ENCODE data around the gene LANCL1.
A peak's percentile ranks its signal among the peaks of the same experiment; 100 is the strongest.
"Not testable (repeated sequence)": the region's sequence is repeated elsewhere in the genome, so short reads cannot be mapped to it uniquely, and the experiment has no call there.

The LANCL1 gene

DNA sequence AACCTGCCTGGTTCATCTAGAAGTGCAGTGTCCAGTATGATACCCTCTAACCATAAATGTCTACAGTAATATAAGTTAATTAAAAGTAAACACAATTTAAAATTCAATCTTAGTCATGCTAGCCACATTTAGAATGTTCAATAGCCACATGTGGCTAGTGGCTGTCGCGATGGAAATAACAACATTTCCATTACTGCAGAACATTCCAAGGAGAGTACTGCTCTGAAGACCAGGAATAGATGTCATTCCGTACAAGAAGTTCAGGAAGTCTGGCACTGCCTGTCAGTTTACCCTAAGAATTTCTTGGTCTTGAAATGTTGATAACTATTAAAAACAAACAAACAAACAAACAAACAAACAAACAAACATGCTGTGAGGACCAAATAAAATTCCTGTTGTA lies 17.2 kb downstream of the LANCL1 start:
- no peak for DNase-seq

DNA sequence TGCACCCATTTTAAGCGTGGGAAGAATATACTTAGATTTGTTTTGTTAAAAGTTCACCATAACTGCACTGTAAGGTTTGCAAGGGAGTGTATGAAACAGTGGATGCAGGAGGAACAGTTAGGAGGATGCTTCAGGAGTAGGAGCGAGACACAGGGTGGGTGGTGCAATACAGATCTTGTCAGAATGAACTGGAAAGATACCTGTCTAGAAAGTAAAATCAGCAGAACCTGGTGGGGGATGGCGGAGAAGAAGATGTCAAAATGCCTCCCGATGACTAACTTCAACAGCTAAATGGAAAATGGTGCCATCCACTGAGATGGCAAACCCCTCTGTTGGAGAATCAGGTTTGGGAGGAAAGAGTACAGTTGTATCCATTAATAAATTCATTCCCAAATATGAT lies 18.2 kb downstream of the LANCL1 start:
- no peak for DNase-seq

DNA sequence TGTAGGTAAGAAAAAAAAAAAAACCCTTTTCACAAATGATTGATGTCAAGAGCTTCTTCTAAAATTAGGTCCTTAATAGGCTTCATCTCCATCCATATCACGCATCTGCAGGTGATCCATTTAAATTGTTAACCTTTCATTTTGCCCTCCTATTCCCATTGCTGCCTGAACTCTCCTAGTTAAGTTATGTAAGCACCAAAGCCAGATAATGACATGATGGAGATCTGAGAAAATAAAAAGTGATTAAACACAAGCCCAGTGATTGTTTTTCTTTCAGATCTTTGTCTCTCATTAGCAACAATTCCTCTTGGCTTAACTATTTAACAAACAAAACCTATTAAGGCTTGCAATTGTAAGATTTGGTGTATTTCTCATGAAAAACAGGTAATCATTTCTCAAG lies 20.0 kb downstream of the LANCL1 start:
- DNase-seq = no peak

DNA sequence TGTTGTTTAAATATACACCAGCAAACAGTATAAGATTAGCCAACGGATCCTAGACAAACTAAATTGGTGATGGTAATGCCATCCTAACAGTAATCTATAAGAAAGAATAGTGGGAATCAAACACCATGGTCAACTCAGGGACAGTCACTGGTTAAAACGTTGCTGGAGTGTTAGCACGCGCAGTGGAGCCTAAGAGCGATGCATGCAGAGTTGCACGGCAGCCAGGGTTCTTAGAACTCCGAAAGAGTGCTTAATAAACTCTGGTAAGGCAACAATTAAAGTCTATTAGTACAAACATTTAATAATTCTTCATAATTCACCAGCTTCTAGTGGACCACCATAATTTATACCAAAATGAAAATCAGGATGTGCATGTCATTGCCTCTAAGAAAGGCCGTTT lies 22.2 kb downstream of the LANCL1 start:
- no peak for DNase-seq

DNA sequence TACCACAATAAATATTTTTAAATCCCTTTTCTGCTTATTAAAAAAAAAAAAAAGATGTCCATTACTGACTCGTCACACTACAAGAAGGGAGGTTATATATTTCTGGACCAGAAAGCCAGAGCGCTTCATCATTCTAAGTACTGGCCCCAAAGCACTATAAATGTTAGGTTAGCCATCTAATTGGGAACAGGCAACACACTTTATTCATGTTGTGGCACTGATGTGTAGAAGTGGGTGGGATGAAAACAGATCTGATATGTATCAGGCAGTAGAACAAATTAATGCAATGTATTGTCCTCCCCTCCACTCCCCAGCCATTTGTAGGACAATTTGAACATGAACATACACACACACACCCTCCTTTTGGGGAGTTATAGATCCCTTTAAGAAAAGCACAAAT lies 24.4 kb downstream of the LANCL1 start:
- no peak for DNase-seq

DNA sequence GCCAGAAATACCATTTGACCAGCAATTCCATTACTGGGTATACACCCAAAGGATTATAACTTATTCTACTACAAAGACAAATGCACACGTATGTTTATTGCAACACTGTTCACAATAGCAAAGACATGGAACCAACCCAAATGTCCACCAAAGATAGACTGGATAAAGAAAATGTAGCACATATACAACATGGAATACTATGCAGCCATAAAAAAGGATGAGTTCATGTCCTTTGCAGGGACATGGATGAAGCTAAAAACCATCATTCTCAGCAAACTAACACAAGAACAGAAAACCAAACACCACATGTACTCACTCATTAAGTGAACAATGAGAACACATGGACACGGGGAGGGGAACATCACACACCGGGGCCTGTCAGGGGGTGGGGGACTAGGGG lies 25.6 kb downstream of the LANCL1 start:
- DNase-seq = not testable (repeated sequence)

DNA sequence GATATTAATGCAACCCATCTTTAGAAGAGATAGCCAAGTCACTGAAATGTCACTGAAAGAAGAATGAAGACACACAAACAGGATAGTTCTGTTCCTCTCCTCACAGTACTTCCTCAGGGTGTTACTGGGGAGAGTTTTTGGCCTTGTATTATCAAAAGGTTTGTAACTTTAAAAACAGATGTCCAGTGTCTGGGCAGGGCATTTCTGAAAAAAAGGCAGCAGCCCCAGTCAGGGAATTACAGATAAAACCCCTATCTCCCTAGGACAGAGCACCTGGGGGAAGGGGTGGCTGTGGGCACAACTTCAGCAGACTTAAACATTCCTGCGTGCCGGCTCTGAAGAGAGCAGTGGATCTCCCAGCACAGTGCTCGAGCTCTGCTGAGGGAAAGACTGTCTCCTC lies 30.8 kb downstream of the LANCL1 start:
- no peak for DNase-seq

DNA sequence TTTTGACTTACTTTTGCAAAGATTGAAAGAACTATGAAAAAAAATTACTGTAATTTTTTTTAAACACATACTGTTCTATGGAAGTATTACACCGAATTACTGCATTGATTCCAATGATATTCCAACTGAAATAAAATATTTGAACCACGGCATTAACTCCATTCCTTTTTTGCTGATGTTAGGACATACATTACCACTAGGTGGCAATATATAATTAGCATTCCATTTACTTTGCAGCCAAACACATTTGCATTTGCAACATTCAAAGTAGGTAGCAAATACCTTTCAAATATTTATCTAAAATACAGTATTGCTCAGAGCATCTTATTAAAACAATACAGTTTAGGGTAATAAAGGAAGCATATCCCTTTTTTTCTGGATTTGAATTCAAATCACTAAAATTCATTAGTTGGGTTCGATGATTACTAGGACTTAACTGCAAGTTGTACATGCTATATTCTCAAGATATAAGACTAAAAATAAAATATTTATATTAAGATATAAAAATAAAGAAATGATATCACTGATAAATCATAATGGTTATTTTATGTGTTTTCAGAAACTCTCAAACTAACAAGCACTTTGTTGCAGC lies 31.3 kb downstream of the LANCL1 start:
- DNase-seq = peak in 1 of 14 donors; percentile 7

DNA sequence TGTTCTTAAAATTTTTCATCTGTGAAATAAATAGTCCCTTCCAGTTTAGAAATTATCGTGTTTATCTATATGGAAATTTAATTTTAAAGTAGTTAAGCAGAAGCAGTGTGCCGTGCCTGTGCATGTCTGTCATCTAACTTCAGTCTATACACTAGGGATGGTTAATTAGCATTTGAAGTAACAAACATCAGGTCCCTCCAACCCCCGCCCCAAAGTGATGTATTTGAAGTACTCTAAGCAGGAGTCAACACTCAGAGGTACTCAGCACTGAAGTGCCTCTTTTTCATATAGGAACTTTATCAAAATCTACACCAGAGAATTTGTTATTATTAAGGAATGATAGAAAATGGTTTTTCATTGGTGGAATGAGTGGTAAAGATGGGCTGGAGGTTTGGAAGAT lies 33.0 kb downstream of the LANCL1 start:
- no peak for DNase-seq

DNA sequence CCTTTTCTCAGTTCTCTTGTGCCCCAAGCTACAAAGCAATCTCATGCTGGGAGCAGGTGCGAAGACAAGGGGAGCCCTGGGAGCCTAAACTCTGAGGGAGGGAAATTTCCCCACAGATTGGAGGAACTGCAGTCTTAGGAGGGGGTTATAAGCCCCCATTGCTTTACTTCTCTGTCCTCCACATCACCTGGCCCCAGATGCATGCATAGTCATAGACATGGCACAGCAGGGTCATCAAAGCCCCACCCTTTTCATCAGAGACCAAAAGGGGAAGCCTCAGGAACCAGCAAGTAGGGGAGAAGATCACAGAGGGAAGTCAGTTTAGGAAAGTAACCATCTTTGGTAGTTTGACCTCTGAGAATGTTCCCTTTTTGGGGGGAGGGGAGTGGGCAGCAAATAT lies 33.7 kb downstream of the LANCL1 start:
- no peak for DNase-seq

DNA sequence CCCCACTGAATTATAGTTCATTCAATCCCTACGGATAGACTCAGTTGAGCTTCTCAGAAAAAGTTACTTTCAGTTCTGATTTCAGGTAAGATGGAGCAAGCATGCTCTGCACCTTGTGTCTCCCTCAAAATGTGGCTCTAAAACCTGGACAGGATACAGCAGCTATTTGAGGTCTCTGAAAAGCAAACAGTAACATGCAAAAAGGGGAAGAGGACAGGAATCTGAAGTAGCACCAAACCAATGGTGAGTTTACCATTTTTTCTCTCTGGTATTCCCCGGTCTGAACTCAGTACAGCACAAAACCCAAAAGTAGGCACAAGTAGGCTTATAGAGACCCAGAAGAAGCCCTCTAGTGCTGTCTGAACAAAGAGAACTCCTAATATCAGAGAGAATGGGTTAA lies 34.1 kb downstream of the LANCL1 start:
- no peak for DNase-seq

DNA sequence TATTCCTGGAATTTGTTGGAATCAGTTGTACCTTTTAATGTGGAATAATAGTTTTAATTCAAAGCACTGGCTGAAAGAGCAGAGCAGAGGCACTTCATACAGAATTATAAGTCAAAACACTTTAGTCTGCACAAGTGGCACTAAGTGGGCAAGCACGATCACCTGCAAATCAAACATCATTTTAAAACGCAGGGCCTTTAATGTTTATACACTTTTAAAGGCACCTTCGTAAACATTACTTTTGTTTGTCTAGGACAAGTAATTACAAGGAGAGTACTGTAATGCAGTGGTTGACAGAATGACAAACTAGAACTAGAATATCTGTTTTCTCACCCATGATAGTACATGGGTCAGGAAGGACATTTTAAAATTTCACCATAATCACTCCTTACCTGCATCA lies 36.4 kb downstream of the LANCL1 start:
- DNase-seq = no peak

DNA sequence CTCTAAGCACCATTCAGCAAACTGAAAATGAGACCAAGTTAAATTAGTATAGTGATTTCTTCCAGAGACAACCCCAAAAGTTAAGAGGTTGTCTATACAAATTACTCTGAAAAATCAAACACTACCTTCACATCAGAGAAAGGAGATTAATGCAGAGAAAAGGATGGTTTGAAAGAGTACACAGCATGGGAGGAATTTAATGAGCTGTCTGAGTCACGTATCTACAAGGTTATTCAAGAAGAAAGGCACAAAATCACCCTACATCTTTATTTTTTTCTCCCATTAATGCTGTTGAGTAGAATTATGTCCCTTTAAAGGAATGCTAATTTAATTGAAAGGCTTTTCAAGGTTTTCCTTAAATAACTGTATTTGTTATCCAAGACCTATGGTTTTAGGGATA lies 41.1 kb downstream of the LANCL1 start:
- no peak for DNase-seq

DNA sequence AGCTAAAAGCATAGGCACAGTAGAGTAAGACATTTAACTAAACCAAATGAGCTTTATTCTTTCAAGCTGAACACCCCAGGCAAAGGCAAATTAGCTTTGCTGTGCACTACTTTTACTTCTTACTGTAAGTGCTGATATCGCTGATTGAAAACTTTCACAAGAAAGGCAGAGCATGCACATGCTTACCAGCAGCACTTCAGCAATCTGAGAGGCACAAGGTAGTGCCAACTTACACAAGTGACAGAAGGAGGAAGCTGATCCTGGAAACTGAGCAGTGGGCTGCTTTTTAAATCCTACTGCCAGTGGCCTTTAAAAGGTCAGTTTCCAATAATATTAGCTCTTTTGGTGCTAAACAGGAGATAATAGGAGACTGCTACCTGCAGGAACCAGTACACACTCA lies 43.9 kb downstream of the LANCL1 start:
- no peak for DNase-seq

DNA sequence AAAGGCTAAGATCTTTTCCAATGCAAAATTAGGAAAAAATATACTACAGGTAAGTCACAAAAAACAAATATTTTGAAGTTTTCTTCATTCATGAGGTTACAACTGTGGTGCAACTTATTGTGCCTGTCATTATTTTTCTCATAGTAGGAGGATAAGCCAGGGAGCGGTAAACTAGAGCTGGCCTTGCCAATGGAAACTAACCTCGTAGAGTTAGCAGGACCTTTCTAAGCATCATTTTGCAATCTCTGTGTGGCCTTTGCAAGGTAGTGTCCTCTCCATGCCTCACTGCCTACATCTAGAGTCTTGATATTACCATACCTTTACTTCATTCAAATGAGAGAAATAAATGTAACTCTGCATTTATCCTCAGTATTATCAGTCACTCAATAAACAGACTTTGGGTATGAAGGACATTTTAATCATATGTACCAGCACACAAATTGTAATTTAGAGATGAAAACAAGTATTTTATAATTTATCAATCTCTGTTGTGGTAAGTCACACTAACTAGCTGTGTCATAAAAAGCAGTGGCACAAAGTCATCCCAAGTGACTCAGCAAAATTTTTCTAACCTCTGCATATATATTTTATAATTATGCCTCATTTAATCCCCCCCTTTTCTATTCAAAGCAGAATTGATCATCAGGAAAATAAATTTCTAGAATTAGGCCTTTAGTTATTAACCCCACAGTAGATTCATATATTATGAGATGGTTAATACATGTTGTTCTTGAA lies 47.0 kb downstream of the LANCL1 start:
- DNase-seq = no peak

DNA sequence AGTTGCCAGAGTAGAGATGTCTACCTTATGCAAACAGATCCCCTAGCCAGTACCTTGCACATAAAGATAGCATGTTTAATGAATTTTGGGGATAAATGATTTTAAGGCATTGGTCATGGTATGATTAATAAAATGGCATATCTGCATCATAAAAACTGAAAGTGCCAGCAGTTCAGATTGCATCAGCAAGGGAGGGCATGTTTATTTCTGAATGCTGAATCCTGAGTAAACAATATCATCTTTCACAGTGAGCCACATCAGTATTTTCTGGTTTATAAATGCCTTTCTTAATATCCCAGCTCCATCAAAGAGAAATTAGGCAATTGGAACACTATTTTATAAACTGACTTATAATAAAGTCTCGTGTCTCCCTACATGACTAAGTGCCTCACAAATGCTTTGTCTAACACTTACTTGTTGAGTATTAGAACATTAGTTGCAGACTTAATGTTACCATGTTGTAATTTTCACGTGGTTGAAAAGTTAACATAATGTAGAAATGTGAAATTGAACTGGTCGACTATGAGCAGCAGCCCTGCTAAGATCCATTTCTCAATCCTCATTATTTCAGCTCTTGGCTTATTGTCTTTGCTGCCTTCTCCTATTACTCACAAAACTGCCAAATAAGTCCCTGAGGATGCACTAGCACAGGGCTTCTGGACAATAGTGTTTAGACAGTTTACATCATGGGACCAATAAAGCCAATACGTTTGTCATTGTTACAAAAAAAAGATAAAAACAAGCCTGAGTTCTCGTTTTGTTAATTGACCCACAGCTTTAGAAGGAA lies 48.0 kb downstream of the LANCL1 start:
- no peak for DNase-seq

DNA sequence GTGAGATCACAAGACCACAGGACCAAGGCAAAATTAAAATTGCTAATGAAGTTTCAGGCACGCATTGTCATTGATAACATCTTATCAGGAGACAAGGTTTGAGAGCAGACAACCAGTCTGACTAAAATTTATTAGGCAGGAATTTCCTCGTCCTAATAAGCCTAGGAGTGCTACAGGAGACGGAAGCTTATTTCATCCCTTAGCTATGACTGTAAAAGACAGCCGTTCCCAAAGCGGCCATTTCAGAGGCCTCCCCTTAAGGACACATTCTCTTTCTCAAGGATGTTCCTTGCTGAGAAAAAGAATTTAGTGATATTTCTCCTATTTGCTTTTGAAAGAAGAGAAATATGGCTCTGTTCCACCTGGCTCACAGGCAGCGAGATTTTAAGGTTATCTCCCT lies 49.2 kb downstream of the LANCL1 start:
- DNase-seq = not testable (repeated sequence)

DNA sequence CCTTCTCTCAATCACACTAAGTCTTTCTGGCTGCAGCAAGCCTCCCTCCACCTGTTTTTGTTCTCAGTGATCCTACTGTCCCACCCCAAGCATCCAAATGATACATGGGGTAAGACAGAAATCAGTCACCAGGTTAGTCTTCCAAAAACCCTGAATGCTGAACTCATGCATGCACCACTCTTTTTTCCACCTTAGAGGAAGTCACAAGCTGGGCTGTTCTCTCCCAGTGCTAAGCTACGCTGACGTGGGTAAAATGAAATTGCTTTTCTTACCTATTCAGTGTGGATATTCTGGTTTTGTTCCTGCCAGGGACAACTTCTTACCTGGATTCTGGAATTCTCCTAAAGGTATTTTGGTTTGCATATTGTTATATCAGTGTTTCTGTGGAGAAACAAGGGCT lies 54.2 kb downstream of the LANCL1 start:
- DNase-seq = no peak

DNA sequence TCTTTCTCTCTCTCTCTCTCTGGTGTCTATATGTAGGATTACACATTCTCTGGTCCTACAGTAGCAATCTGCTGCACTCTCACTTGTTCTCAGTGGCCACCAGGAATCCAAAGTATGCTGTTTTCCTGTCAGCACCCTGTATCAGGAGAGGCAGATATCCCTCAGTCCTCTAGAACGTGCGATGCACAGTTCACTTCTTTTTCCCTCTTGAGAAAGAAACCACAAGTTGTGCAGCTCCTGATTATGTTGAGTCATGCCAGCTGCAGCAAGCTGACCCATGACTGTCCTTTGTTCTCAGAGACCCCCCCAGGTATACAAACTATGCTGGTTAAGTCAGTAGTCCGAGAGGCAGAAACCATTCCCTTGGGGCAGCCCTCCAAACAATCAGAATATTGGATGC lies 54.6 kb downstream of the LANCL1 start:
- no peak for DNase-seq

DNA sequence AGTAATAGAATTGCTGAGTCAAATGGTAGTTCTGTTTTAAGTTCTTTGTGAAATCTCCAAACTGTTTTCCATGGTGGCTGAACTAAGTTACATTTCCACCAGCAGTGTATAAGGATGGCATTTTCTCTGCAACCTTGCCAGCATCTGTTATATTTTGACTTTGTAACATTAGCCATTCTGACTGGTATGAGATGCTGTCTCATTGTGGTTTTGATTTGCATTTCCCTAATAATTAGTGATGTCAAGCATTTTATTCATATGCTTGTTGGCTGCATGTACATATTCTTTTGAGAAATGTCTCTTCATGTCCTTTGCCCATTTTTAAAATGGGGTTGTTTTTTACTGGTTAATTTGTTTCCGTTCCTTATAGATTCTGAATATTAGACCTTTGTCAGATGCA lies 63.9 kb downstream of the LANCL1 start:
- no peak for DNase-seq

DNA sequence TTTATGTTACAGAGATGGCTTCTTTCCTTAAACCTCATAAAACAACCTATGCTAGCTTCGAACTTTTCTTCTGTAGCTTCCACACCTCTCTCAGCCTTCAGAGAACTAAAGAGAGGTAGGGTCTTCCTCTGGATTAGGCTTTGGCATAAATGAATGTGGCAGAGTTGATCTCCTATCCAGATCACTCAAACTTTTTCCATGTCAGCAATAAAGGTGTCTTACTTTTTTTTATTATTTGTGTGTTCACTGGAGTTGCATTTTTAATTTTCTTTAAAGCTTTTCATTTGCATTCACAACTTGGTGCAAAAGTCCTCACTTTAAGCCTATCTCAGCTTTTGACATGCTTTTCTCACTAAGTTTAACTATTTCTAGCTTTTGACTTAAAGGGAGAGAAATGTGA lies 66.0 kb downstream of the LANCL1 start:
- DNase-seq = no peak

DNA sequence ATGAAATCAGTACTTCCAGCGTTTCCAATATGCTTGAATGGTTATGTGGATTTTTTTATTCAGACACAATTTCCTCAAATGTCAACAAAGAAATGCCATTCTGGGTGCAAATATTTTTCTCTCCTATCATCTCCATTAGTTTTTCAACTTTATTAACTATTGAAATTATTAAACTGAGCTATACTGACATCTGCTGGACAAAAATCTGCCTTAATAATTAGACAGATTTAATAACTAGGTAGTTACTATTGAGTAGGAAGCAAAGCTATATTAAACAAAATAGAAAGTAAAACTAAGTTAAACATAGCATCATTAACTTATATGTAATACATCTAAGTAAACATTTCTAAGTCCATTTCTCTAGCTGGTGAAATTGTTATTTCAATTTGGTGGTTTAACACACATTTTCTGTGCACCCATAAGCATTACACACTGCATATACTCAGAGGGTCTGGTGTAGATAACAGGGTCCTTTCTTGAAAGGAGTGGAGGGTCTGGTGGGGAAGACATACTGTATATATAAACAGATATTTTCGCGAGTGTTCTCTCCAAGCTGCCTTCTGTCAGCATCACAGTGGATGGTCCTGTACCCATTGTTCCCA lies 77.0 kb downstream of the LANCL1 start:
- no peak for DNase-seq

DNA sequence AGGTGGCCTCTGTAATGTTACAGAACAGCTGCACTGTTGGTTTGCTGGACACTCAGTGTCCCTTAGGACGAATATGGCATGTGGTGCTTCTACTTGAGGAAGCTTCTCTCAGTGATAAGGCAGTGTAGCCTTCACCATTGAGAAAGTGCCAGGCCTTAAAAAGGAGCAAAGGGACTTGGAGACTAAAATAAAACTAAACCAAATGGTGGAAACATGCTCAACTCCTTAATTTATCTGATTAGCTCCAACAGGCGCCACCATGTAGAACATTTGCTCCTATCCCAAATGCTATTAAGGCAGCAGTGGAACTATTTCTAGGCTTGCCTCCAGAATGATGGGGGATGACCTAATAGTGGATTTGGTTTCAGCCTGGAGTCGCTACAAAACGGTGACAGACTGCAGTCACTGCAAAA lies 84.1 kb downstream of the LANCL1 start:
- peak in 1 of 14 donors; percentile 21 for DNase-seq

DNA sequence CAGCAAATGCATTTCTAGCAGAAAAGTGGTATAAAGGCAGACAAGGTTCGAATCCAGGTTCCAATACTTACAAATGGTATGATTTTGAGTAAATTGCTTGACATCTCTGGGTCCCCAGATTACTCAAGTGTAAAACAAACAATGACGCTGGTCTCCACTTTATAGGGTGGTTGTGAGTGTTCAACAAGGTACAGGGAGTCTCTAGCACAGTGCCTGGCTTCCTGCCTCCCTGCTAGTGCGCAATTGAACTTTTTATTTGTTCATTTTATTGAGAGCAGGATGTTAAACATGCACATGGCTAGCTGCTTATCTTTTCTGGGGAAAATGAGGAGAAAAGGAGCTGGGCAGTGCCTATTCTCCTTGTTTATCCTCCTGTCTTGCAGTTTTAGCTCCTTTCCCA lies 86.7 kb downstream of the LANCL1 start:
- DNase-seq = no peak

Data from C1 segment of cervical spinal cord (tissue), 14 donors.